ENCODE measurements around the gene LPP.

The LPP gene

GRCh38 chr3:188801393-188801792, 647.4 kb downstream of the LPP start:
- TF ChIP-seq CTCF (IDR thresholded peaks at IDR 0.05; ENCODE audit: low read depth, low read length, missing control alignments): no peak
- DNase-seq: no peak
- in situ Hi-C loops (cut with HindIII; ENCODE audit: low pct_ligation_motif_present, low sequenced_read_pairs): no loop called here
- no peaks in the 10 kb centered on the region for H3K36me3 ChIP-seq (replicated peaks)
- H3K27ac ChIP-seq: no peak overlapping the region
- H3K4me3 ChIP-seq (ENCODE audit: low read depth, low read length): no peak overlapping the region
- no peaks in the 10 kb centered on the region for H3K27me3 ChIP-seq (replicated peaks)

- Histone ChIP-seq H3K27me3 (replicated peaks) (no peaks in the 10 kb centered on the region), H3K36me3 (replicated peaks) (no peaks in the 10 kb centered on the region), H3K4me3 (ENCODE audit: low read depth, low read length) (no peak overlapping the region), H3K27ac (no peak overlapping the region)
- in situ Hi-C loops (cut with HindIII; ENCODE audit: low pct_ligation_motif_present, low sequenced_read_pairs): no loop called here
- no peak for DNase-seq
- no peak for TF ChIP-seq CTCF (IDR thresholded peaks at IDR 0.05; ENCODE audit: low read depth, low read length, missing control alignments)
Measured at GRCh38 chr3:188802645-188803044, 648.7 kb downstream of the LPP start.

GRCh38 chr3:188807006-188807405, 653.0 kb downstream of the LPP start:
- Histone ChIP-seq H3K27ac (no peak overlapping the region), H3K27me3 (replicated peaks) (no peaks in the 10 kb centered on the region), H3K36me3 (replicated peaks) (no peaks in the 10 kb centered on the region), H3K4me3 (ENCODE audit: low read depth, low read length) (no peak overlapping the region)
- no peak for DNase-seq
- TF ChIP-seq CTCF (IDR thresholded peaks at IDR 0.05; ENCODE audit: low read depth, low read length, missing control alignments): no peak
- in situ Hi-C loops (cut with HindIII; ENCODE audit: low pct_ligation_motif_present, low sequenced_read_pairs): no loop called here

DNA sequence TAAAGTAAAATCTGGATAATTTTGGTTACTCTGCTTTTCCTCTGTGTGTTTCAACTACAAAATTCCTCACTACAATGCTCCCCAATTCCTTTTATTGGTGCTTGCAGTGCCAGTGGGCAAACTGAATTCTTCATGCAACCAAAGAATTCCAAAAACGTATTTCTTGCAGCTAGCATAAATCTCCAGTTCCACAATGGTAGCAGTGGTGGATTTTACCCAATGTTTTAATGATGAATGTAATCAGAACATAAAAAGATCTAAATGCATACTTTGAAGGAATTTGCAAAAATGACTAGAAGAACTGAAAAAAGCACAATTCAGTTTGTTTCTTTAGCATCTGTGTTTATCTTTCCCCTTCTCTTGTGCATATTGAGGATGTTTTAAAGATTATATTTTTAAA, 658.2 kb downstream of the LPP start:
- Histone ChIP-seq H3K27me3 (replicated peaks) (no peaks in the 10 kb centered on the region), H3K4me3 (ENCODE audit: low read depth, low read length) (no peak overlapping the region), H3K36me3 (replicated peaks) (no peaks in the 10 kb centered on the region), H3K27ac (no peak overlapping the region)
- in situ Hi-C loops (cut with HindIII; ENCODE audit: low pct_ligation_motif_present, low sequenced_read_pairs): no loop called here
- no peak for DNase-seq
- no peak for TF ChIP-seq CTCF (IDR thresholded peaks at IDR 0.05; ENCODE audit: low read depth, low read length, missing control alignments)

DNA sequence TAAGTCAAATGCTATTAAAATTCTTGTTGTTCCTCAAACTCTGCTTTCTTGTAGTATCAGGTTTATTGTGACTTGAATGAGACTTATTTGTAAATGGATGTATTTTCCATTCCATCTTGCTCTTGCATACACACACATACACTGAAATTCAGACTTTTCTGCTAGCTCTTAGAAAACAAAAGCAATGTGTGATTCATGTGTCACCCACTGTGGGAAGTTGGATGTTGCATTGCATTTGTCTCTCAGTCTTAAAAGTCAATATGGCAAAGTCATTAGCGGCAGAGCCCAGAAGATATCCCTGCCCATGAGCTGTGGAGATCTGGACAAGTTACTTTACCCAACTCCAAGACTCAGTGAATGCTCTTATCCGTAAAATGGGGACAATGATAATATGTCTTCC, 660.6 kb downstream of the LPP start:
- H3K4me3 ChIP-seq (ENCODE audit: low read depth, low read length): no peak overlapping the region
- no peak for DNase-seq
- H3K27ac ChIP-seq: no peak overlapping the region
- H3K27me3 ChIP-seq (replicated peaks): no peaks in the 10 kb centered on the region
- no peak for TF ChIP-seq CTCF (IDR thresholded peaks at IDR 0.05; ENCODE audit: low read depth, low read length, missing control alignments)
- in situ Hi-C loops (cut with HindIII; ENCODE audit: low pct_ligation_motif_present, low sequenced_read_pairs): no loop called here
- no peaks in the 10 kb centered on the region for H3K36me3 ChIP-seq (replicated peaks)

DNA sequence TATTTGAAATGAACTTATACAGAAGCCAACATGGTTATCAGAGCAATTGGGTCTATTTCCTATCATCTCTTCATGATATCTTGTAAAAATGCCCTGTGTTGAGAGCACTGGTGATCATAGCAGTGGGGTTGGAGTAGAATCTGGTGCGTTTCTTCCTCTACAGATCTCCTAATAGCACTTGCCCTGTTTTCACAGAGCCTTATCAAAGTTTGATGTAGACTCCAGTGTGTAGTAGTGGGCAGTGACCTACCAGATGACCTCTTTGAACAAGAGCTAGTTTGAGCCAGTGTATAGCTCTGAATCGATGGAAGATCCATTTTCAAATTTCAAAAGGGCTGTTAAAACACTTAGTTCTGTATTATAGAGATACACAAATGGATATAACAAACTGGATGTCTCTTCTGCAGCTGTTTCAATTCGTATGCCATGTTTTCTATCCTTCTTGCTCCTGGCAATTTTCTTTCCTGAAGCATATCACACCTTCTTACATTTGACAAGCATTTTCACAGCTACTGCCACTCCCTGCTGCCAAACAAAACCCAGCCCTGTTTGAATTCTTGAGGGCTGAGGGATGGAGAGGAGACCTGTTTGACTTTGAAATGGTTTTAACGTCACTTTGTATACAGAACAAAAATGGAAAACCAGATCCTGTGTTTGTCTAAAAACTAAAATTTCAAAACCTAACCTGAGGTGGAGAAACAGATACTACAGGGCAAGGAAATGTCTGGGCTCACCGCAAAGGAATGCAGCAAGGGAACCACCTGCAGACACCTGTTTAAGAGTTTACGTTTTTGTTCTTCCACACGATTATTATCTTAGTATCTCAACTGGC, 663.4 kb downstream of the LPP start:
- no peak overlapping the region for H3K4me3 ChIP-seq (ENCODE audit: low read depth, low read length)
- in situ Hi-C loops (cut with HindIII; ENCODE audit: low pct_ligation_motif_present, low sequenced_read_pairs): no loop called here
- H3K36me3 ChIP-seq (replicated peaks): no peaks in the 10 kb centered on the region
- DNase-seq: no peak
- no peak for TF ChIP-seq CTCF (IDR thresholded peaks at IDR 0.05; ENCODE audit: low read depth, low read length, missing control alignments)
- H3K27ac ChIP-seq: no peak overlapping the region
- H3K27me3 ChIP-seq (replicated peaks): no peaks in the 10 kb centered on the region
